HG03432 (cell line): Measurements from ENCODE around the gene HTT.

ENCODE experiments used
- ATAC-seq: cut with Tn5 transposase; IDR thresholded peaks from one replicate; pipeline ENCODE4 v1.9.1; 2021; ENCODE audit warnings: mild to moderate bottlenecking, moderate library complexity; ENCODE audit not compliant: unreplicated experiment

The HTT gene

DNA sequence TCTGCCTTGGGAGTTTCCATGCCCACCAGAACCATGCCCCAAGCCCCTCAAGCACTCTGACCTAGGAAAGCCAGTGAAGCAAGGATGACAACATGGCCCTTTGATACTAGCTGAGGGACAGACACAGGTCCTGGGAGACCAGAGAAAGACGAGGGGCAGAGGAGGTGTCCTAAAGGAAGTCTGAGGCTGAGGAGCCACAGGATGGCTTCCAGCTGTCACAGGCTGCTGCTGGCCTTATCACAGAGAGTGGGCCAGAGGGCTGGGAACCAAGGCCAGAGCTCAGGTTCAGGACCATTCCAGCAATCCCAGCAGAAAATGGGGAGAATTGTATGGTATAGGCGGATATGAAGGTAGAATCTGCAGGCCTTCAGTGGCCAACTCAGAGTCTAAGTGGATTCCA is 142.8 kb downstream of the HTT start:
- ATAC-seq: no peak

DNA sequence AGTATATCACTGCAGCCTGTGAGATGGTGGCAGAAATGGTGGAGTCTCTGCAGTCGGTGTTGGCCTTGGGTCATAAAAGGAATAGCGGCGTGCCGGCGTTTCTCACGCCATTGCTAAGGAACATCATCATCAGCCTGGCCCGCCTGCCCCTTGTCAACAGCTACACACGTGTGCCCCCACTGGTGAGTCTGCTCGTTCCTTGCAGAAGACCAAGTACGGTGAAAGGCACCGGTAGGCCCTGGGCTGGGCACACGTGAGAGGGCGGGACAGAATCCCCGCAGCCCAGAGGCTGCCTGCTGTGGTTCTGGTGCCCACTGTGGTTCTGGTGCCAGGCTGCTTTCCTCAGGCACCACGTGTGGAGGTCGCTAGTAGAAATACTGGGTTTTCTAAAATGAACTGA is 143.3 kb downstream of the HTT start:
- no peak for ATAC-seq

DNA sequence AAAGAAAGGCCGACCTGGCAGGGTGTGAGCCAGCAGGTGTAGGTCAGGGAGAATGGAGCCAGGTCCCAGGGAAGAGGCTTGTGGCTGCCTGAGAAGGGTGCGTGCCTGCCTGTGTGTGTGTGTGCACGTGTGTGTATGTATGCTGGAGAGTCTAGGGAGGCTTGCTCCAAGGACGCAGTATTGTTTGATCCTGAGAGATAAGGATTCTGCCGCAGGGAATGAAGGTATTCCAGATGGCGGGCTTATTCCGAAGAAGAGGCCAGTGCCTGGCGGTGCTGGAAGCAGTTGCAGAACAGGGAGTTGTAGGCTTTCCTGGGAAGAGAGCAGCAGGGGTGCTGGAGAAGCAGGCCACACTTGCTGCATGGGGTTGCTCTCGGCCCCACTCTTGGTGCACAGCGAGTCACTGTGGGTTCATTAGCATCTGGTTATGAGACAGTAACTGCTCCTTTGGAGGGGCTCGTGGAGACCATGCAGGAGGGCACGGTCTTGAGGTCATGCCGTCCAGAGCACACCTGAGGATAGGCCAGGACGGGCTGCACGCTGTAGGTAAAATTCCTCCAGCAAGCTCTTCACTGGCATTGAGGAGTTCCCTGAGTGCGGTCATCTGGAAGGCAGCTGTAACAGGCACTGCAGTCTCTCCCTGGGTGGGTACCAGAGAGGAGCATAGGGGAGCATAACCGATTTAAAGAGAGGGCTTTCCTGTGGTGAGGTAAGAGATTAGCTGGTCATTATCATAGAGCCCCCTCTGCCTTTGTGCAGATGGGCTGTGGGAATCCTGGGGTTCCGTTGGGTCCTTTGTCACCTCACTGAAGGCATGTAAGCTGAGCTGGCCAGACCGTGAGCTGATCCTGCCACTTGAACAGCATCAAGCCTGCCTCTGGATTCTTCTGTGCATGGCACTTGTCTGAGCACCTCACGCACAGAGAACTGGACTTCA is 144.6 kb downstream of the HTT start:
- no peak for ATAC-seq

DNA sequence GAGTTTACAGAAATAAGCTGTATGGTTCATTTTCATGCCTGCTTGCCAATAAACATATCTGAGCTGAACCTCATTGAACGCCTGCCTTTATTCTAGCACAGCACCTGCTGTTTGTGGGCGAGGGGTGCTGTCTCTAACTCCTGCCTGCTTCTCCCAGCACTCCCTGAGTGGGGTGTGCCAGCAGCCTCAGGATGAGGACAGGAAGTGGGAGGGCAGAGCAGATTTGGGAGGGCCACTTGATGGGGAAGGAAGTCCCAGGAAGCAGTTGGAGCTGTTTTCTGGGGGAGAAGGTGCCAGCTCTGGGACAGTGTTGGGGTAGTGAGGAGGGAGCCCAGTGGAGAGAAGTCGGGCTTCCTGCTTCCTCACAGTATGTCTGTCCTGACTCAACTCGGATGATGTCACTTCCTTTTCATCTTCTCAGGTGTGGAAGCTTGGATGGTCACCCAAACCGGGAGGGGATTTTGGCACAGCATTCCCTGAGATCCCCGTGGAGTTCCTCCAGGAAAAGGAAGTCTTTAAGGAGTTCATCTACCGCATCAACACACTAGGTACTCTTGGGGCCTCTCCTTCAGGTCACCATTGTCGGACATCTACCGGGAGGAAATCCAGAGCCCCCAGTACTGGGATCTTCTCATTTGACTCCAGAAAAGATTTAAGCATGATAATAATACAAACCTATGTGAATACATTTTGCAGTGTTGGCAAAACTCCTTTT is 145.4 kb downstream of the HTT start:
- no peak for ATAC-seq

DNA sequence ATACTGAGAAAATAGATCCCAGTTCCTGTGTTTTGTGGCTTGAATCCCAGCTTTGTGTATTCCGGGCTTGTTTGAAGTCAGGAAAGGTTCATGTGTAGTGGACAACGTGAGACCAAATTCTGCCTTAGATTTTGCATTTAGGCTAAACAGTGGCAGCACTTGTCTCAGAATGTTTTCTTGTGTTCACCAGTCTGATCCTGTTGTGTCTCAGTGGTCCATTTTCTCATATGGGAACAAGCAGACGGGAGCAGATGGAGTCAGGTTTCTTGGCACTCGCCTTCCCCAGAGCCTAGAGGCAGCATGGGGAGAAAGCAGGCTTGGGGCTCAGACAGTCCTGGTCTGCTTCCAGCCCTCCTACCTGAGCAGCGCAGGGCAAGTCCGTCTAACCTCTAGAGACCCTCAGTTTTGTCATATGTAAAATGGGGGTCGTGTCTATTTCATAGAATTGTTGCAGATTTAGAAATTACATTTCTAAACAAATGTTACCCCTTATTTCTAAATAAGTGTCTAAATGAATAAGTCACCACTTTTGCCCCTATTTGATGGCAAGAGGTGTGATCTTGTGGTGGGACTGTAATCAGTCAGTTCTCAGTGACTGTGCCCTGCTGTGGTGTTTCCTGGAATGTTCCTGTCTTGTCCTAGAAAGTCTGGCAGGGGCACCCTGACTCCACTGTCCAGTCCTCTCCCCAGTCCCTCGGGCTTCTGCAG is 146.1 kb downstream of the HTT start:
- ATAC-seq: no peak

DNA sequence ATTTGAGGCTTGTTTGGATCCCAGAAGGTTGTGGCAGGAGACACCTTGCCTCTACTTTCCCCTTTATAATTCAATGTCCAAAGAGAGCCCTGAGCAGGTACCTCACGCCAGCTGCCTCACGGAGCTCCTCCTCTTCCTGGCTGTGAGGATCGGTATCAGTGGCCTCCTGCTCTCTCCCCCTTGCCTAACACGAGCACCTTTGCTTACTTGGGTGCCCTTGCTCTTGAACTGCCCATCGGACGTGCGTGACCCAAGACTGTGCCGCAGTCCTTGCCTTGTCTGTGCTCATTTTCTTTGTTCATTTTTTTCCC is 146.7 kb downstream of the HTT start:
- no peak for ATAC-seq

DNA sequence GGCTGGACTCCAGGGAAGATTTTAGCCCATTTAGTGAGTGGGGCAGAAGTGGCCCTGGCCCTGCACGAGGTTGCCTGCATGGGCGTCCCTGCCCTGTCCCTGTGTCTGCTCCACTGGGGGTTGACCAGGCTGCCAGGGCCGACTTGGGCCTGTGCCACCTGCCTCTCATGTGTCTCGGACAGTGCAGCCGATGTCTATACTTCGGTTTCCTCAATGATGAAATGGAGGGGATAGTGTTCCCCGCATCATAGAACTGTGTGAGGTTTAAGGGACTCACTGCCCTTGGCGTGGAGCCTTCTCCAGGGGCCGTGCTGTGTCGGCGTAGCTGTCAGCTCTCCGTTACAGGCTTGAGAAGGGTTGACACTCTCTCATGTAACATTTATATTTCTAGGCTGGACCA is 147.5 kb downstream of the HTT start:
- no peak for ATAC-seq

DNA sequence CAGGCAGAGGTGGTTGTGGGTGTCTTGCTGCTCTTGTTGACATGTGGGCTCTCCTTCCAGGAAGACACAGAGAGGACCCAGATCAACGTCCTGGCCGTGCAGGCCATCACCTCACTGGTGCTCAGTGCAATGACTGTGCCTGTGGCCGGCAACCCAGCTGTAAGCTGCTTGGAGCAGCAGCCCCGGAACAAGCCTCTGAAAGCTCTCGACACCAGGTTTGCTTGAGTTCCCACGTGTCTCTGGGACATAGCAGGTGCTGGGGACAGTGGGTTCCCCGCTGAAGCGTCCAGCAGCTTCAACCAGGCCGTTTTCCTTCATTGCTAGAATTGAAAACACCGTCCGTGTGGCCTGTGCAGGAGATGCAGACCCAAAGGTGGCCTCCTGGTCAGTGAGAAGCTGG is 148.9 kb downstream of the HTT start:
- ATAC-seq: no peak

DNA sequence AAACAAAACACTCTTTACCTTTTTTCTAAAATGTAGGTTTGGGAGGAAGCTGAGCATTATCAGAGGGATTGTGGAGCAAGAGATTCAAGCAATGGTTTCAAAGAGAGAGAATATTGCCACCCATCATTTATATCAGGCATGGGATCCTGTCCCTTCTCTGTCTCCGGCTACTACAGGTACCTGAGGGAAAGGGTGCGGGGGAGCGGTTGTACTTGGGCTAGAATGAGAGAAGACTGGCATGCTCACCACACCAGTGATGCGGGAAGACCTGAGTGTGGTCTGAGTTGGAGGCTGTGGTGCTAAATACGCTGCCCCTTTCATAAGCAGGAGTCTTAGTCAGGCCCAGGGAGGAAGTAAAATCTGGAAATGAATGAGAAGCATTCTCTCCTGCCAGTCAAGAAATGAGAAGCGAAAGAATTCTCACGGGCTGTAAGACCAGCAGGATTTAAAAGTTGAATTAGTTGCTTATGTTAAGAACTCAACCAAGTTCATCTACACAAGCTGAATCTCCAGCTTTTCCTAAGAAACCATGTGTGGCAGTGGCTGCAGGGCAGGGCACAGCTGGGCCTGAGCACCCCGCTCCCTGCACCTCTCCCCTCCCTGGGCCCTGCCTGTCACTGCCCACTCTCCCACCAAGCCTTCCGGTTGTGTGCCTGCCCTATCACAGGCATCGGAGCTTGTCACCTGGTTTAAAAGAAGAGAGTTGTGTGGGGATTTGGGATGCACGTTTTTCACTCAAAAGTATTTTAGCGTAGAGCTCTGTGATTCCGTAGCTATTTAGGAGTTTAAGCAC is 149.7 kb downstream of the HTT start:
- no peak for ATAC-seq

DNA sequence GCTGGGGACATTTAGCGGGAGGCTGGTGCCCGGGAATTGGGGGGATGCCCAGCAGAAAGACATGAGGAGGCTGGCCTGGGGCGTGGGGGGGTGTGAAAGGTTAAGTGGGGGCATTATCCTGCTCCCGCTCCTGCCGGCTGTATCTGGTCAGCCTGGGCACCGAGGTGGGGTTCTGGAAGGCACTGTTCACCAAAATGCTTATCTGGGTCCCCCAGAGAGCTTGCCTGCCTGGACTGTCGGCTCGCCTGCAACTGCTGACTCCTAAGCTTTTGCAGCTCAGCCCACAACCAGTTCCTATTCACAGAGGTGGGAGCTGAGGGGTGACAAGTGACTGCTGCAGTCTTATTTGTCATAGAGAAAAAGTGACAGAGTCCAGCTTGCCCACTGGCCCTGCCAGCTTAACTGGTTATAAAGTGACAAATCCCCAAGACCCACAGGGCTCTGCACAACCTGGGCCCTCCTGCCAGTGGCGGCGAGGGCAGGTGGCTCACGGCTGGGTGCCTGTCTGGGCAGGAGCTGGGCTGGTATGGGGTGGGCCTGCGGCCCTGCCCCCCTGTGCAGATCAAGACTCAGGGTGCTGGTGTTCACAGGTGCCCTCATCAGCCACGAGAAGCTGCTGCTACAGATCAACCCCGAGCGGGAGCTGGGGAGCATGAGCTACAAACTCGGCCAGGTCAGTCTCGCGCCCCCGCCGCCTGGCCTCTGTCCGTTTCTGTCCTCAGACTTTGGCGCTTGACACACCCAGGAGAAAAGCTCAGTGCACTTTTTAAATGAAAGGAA is 150.8 kb downstream of the HTT start:
- no peak for ATAC-seq

DNA sequence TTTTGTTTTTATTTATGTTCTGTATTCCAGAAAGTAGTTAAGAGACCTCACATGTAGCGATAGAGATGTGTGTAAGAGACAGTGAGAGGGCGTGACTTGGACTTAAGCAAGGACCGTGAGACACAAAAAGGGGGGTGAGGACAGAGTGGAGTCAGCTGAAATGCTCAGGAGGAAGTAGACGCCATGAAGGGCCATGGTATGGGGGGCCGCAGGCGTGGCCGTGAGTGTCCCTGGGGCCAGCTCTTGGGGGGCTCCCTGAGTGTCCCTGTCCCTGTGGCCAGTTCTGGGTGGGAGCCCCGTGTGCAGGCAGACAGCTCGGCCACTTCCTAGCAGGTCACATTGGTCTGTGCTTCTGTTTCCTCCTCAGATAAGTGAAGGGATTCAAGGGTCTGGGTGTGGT is 151.5 kb downstream of the HTT start:
- ATAC-seq: no peak

DNA sequence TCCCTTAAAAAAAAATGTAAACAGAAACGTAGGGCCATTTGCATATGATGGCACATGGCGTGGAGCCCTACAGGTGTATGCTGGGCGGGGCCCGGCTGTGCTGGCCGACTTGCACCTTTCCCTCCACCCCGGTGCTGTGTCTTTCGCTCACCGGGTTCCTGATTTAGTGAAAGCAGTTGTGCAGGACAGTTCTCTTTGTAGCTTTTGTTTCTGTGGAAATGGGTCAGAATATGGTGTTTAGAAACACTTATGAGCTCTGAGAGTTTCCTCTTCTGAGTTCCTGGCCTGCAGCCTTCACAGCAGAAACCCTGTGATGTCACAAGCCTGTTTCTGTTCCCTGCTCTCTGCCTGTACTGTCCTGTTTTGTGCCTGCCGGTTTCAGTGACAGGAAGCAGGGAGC is 152.0 kb downstream of the HTT start:
- ATAC-seq: no peak

DNA sequence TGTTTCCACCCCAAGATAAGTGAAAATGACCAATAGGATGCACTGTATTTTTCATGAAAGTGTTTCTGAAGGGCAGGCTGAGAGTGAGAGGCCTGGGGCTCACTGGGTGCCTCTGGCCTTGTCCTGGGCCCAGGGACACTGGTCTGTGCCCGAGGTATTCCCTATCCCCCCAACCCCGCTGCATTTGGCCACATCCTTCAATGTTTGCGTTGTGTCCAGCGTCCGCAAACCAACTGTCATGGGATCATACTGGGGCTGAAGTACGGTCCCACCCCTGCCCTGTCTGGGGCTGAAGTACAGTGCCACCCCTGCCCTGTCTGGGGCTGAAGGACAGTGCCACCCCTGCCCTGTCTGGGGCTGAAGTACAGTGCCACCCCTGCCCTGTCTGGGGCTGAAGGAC is 152.5 kb downstream of the HTT start:
- no peak for ATAC-seq

DNA sequence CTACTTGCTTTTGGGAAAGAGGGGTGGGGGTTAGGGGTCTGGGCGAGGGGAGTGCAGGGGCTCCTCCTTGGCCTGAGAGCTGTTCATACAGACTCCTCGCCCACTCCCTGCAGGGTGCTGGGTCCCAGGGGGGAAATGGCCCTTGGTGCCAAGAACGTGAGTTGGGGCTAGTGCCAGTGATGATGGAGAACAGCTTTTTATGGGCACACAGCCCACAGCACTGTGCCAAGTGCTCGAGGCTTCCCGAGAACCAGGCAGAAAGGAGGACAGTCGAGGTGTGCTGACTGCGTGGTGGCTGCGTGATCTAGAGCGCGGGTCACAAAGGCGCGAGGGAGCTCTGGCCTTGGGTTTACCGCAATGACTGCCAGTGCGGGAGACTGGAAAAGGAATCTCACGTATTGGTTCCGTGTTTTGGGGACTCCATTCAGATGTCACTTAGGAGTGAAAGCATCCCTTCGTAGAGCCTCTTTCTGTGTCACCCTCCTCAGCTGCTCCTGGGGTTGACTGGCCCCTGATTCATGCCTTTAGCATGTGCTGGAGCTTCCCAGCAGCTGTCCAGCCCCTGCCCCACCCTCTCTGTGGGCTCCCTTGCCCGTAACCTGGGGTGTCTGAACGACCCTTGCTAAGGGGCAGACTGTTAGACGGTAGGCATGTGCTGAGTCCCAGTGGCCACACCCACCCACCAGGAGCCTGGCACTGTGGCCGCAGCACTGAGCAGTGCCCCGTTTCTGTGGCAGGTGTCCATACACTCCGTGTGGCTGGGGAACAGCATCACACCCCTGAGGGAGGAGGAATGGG is 153.6 kb downstream of the HTT start:
- ATAC-seq: no peak

DNA sequence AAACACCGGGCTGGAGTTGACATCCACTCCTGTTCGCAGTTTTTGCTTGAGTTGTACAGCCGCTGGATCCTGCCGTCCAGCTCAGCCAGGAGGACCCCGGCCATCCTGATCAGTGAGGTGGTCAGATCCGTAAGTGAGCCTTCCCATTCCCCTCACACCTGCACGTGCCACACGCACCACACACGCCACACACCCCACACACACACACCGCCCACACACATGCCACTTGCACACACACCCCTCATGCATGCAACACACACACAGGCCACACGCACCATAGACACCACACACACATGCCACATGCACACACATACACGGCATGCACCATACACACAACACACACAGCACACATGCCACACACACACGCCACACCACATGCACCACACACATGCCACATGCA is 154.4 kb downstream of the HTT start:
- no peak for ATAC-seq

DNA sequence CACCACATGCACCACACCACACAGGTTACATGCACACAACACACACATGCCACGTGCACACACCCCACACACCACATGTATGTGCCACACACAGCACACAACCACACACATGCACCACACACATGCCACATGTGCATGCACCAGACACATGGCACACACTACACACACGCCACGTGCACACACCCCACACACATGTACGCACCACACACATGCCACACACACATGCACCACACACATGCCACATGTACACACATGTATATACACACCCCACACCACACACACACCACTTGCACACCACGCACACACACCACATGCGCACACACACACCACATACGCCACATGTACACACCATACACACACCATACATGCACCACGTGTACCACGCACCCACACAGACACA is 154.8 kb downstream of the HTT start:
- no peak for ATAC-seq

DNA sequence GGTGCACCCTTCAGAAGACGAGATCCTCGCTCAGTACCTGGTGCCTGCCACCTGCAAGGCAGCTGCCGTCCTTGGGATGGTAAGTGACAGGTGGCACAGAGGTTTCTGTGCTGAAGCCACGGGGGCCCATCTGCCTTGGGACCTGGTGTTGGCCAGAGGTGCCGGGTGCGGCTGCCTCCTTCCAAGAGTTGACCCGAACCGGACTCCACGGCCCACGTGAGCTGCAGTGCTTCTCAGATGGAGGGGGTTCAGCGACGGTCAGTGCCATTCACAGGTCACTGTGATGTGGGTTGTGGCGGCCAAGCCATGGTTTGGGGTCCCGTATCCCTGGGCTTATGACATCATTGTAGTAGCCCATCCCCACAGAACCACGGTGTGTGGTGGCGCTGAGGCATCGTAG is 155.5 kb downstream of the HTT start:
- no peak for ATAC-seq

DNA sequence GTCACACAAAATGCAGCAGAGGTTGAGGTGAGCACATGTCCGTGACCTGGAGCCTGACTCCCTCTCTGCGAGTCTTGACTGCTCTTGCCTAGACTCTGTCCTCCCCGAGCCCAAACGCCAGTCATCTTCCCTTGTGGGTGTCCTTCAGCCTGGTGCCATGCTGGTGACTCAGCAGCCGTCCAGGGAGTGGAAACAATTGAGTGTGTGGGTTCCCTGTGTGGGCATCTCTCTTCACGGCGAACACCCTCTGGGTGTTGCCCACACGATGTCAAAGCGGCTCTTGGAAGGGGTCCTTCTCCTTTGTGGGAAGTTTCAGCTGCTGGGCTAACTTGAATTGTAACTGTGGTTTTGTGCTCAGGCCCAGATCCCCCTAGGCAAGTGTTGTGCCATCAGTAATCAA is 157.0 kb downstream of the HTT start:
- ATAC-seq: no peak

DNA sequence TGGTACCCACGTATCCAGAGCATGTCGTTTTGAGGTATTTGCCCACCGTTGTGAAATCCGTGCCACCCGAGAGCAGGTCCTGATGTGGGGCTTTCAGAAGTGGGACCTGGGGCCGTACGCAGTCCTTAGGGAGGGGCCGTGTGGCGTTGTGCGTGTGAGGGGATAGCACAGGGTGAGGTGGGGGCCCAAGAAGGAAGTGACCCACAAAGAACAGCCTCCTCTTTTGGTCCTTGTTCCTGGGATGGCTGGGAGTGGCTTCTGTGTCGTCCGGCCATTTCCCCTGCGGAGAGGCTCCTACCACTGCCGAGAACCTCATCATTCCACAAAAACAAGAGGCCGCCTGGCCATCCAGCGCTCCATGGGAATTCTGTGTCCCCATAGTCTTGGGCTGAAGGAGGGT is 157.5 kb downstream of the HTT start:
- ATAC-seq: no peak

DNA sequence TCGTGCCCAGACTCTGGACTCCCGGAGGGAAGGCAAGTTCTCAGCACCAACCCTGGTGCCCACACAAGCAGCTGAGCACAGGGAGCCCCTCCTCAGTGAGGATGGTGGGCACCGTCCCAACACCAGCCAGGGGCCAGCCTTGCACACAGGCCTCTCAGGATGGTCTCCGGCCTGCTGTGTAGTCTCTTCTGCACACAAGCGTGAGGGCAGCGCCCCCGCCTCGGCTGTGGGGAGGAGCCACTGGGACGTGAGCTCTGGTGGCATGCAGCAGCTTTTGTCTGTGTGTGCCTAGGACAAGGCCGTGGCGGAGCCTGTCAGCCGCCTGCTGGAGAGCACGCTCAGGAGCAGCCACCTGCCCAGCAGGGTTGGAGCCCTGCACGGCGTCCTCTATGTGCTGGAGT is 158.4 kb downstream of the HTT start:
- no peak for ATAC-seq
